ENCODE results near the gene GMEB2. TPM values are rescaled to one million over a fixed set of nuclear protein-coding genes. Genes with fewer than 3 reads are reported as not detected.
A peak's percentile ranks its signal among the peaks of the same experiment; 100 is the strongest.

The GMEB2 gene
- total RNA-seq, 1 donor from 2014 or later: 13.2 TPM

DNA sequence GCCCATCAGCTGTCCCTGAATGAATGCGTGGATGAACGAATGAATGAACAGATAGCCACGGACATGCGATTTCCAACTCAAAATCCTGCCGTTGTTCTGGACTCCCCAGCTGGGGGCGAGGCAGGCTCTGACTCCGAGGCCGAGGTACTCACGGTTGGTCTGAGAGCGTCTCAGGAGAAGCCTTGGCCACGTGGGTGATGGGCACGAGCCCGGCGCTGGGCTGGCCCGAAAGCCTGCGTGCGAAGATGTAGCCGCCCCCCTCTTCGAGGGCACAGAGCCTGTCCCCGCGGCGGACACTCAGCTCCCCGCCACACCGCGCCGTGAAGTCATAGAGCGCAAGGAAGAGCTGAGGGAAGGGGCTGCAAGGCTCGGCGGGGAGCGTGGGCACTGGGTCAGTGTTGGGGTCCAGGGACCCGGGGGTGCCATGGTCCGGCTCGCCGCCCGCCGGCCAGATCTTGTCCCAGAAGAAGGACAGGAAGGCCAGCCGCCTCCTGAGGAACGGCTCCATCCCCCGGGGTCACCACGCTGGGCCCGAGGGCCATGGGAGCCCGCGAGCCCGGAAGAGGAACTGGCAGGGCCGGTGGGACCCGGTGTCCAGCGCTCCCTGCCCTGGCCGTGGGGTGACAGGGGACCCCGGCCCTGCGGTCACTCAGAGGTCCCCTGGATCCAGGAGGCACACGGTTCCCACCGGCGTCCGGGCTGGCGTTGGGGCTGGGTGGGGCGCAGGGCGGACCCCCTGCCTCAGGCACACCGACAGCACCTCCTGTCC, 79.8 kb downstream of the GMEB2 start:
- FAIRE-seq (no peak), DNase-seq (ENCODE audit: low read depth) (no peak)
- Histone ChIP-seq H3K36me3 (ENCODE audit: control insufficient read depth, insufficient read depth, low read length) (no peaks in the 10 kb centered on the region), H3K4me3 (ENCODE audit: low read depth, low read length) (no peak overlapping the region), H3K27me3 (ENCODE audit: control insufficient read depth, insufficient read depth, low read length) (no peaks in the 10 kb centered on the region)
- TF ChIP-seq, protein P1, sequence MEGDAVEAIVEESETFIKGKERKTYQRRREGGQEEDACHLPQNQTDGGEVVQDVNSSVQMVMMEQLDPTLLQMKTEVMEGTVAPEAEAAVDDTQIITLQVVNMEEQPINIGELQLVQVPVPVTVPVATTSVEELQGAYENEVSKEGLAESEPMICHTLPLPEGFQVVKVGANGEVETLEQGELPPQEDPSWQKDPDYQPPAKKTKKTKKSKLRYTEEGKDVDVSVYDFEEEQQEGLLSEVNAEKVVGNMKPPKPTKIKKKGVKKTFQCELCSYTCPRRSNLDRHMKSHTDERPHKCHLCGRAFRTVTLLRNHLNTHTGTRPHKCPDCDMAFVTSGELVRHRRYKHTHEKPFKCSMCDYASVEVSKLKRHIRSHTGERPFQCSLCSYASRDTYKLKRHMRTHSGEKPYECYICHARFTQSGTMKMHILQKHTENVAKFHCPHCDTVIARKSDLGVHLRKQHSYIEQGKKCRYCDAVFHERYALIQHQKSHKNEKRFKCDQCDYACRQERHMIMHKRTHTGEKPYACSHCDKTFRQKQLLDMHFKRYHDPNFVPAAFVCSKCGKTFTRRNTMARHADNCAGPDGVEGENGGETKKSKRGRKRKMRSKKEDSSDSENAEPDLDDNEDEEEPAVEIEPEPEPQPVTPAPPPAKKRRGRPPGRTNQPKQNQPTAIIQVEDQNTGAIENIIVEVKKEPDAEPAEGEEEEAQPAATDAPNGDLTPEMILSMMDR (IDR thresholded peaks at IDR 0.05; ENCODE audit: insufficient read depth, low read length, severe bottlenecking): no peak

DNA sequence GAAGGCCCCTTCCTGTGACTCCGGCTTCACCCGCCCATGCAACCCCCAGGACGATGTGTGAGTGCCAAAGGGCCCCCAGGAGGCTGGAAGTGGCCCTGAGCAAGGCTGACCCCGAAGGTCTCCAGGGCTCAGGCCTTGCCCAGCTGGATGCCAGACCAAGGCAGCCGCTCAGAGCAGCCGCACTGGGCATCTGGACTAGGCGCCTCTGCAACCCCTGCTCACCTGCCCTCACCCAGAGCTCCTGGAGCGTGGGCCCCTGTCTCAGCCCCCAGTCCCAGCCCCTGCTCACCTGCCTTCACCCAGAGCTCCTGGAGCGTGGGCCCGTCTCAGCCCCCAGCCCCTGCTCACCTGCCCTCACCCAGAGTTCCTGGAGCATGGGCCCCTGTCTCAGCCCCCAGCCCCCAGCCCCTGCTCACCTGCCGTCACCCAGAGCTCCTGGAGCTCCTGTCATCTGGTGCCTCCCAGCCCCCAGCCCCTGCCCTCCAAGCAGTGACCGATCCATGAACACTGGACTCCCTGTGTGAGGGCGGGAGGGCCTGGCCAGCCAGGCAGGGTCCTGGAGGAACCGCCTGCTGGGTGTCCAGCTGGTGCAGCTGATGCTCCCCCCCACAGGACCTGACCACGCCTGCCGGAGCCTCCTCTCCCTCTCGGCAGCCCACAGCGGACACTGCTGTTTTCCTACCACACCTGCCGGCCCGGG, 80.5 kb downstream of the GMEB2 start:
- DNase-seq (ENCODE audit: low read depth) (no peak), FAIRE-seq (no peak)
- Histone ChIP-seq H3K36me3 (ENCODE audit: control insufficient read depth, insufficient read depth, low read length) (no peaks in the 10 kb centered on the region), H3K4me3 (ENCODE audit: low read depth, low read length) (no peak overlapping the region), H3K27me3 (ENCODE audit: control insufficient read depth, insufficient read depth, low read length) (no peaks in the 10 kb centered on the region)
- TF ChIP-seq, protein P1 (IDR thresholded peaks at IDR 0.05; ENCODE audit: insufficient read depth, low read length, severe bottlenecking): no peak

DNA sequence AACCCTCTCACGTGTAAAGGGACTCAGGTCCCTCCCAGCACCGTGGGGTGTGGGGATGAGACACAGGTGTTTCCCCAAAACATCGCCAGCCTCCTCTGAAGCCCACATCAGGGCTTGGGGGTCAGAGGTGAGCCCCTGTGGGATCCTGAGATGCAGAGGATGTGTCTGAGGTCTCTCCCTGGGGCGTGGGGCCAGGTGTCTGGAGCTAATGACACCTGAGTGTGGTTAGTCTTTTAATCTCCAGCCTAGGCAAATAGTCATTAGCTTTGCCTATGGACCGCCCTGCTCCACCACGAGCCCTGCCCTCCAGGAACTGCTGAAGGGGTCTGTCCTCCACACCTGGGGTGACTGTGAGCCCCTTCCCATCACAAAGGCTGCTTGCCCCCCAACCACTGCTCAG, 81.1 kb downstream of the GMEB2 start:
- DNase-seq (ENCODE audit: low read depth) (no peak), FAIRE-seq (no peak)
- TF ChIP-seq, protein P1 (IDR thresholded peaks at IDR 0.05; ENCODE audit: insufficient read depth, low read length, severe bottlenecking): no peak
- no peaks in the 10 kb centered on the region for H3K27me3 ChIP-seq (ENCODE audit: control insufficient read depth, insufficient read depth, low read length)
- H3K36me3 ChIP-seq (ENCODE audit: control insufficient read depth, insufficient read depth, low read length): no peaks in the 10 kb centered on the region
- H3K4me3 ChIP-seq (ENCODE audit: low read depth, low read length): no peak overlapping the region

DNA sequence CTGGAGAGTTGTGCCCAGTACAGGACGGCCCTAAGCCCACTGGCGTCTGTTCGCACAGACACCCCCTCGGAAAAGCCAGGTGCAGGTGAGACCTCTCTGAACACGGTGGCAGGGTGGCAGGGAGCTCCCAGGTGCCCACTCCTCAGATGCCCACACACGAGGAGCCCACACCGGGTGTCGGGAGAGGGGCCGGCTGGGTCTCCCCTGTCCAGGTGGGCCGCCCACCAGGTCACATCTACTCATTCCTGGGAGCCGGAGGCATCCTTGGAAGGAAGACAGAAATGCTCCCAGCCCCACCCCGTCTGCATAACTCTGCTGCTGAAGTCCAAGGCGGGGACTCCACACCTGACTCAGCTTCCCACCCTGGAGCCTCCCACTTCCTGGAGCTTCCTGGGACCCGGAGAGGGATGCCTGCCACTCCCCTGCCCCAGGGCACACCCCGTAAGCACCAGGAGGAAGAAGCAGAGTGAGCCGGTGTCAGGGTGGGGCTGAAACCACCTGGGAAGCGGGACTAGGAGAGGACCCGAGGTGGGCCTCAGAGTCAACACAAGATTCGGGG, 81.9 kb downstream of the GMEB2 start:
- Histone ChIP-seq H3K27me3 (ENCODE audit: control insufficient read depth, insufficient read depth, low read length) (no peaks in the 10 kb centered on the region), H3K4me3 (ENCODE audit: low read depth, low read length) (no peak overlapping the region), H3K36me3 (ENCODE audit: control insufficient read depth, insufficient read depth, low read length) (no peaks in the 10 kb centered on the region)
- DNase-seq (ENCODE audit: low read depth) (peak; percentile 87), FAIRE-seq (peak; percentile 60)
- TF ChIP-seq, protein P1 (IDR thresholded peaks at IDR 0.05; ENCODE audit: insufficient read depth, low read length, severe bottlenecking): no peak

DNA sequence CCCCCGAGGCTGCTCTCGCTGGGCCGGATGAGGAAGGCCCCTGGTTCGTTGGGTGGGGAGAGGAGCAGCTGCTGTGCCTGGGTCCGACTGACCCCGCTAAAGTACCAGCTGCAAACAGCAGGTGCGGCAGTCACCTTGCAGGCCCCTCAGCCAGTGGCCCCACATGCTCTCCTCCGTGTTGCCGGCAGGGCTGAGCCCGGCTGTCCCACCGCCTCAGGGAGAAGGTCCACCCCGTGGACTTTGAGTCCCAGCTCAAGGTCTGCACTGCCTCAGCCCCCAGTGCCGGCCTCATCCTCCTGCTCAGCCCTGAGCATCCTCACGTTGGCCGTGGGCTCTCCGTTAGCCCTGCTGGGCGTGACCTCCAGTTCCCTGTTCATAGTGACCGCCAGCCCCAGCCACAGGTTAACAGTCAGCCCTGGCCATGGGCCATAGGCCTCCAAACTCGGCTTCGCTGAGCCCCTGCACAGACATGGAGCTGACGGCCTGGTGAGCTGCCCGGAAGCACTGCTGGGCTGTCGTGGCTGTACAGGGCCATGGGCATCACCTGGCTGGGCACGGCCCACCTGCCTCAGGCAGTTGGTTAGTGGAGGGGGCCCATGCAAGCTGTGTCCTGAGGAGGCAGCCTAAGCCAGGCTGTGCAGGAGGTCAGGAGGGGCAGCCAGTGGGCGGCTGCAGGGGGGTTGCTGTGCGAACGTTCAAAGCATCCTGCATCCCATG, 82.5 kb downstream of the GMEB2 start:
- TF ChIP-seq, protein P1 (IDR thresholded peaks at IDR 0.05; ENCODE audit: insufficient read depth, low read length, severe bottlenecking): no peak
- H3K36me3 ChIP-seq (ENCODE audit: control insufficient read depth, insufficient read depth, low read length): no peaks in the 10 kb centered on the region
- no peak for DNase-seq (ENCODE audit: low read depth)
- no peak overlapping the region for H3K4me3 ChIP-seq (ENCODE audit: low read depth, low read length)
- FAIRE-seq: no peak
- no peaks in the 10 kb centered on the region for H3K27me3 ChIP-seq (ENCODE audit: control insufficient read depth, insufficient read depth, low read length)

Data from bronchial epithelial cell (primary cell).